ENCODE measurements around the gene PKP1.
A peak's percentile ranks its signal among the peaks of the same experiment; 100 is the strongest.

PKP1 gene

DNA sequence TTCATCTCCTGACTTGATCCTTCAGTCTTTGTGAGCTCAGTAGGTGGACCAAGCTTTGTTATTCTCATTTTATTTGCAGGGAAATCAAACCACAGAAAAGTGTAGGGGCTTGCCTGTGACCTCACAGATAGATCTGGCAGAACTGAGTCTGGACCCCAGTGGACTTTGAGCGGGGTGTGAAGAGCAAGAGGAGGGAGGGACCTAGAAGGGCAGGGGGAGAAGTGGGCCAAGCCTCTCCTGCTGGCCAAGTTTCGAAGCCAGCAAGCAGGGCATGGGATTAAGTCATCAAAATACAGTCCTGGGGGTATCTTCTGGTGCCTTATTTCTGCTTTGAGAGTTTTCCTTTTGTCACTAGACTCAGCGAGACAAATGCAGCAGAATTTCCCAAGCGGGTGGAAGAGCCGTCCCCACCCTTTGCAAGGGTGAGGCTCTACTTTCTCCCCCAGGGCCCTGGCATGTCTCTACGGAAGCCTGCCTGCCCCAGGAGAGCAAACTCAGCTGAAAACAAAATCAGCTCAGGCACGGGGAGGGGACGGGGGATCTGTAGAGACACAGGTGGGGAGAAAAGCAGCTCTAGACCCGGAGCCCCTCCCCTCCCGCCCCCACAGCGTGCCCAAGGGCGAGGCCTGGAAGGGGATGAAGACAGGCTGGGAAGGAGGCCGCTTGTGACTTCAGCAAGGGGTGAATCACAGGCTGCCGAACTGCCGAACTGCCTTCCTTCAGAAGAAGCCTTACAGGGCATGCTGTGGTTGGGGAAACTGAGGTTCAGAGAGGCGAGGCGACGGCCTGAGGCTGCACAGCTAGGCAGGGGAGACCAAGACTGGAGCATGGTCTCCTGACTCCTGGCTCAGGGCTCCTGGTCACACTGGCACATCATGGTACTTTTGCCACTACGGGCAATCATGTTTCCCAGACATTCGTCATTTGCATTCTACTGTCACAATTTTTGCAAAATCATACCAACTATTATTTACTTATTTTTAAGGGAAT is 19.2 kb downstream of the PKP1 start:
- H3K4me3 ChIP-seq (ENCODE audit: low read depth, low read length) = no peak overlapping the region
- TF ChIP-seq, protein P1, sequence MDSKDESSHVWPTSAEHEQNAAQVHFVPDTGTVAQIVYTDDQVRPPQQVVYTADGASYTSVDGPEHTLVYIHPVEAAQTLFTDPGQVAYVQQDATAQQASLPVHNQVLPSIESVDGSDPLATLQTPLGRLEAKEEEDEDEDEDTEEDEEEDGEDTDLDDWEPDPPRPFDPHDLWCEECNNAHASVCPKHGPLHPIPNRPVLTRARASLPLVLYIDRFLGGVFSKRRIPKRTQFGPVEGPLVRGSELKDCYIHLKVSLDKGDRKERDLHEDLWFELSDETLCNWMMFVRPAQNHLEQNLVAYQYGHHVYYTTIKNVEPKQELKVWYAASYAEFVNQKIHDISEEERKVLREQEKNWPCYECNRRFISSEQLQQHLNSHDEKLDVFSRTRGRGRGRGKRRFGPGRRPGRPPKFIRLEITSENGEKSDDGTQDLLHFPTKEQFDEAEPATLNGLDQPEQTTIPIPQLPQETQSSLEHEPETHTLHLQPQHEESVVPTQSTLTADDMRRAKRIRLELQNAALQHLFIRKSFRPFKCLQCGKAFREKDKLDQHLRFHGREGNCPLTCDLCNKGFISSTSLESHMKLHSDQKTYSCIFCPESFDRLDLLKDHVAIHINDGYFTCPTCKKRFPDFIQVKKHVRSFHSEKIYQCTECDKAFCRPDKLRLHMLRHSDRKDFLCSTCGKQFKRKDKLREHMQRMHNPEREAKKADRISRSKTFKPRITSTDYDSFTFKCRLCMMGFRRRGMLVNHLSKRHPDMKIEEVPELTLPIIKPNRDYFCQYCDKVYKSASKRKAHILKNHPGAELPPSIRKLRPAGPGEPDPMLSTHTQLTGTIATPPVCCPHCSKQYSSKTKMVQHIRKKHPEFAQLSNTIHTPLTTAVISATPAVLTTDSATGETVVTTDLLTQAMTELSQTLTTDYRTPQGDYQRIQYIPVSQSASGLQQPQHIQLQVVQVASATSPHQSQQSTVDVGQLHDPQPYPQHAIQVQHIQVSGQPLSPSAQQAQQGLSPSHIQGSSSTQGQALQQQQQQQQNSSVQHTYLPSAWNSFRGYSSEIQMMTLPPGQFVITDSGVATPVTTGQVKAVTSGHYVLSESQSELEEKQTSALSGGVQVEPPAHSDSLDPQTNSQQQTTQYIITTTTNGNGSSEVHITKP (tag by site-specific recombination; IDR thresholded peaks at IDR 0.05) = no peak
- TF ChIP-seq ZNF426 (tag by site-specific recombination; IDR thresholded peaks at IDR 0.05) (no peak), GLIS1 (tag by site-specific recombination; IDR thresholded peaks at IDR 0.05) (peak; percentile 37; the same call in 1 of the 2 replicates), KLF1 (tag by site-specific recombination; IDR thresholded peaks at IDR 0.05) (peak; percentile 71), ZNF341 (tag by site-specific recombination; IDR thresholded peaks at IDR 0.05; ENCODE audit: low read depth) (peak; percentile 76), SP2 (tag by site-specific recombination; IDR thresholded peaks at IDR 0.05) (no peak)
- CTCF ChIA-PET = interaction anchor here (0.5 to 3.3 kb wide), 6 partner anchors 12 to 59 kb away, joined by 3 to 9 read pairs (median 4); no protein-coding TSS in a partner anchor
- no peaks in the 10 kb centered on the region for H3K9me3 ChIP-seq (ENCODE audit: control insufficient read depth, insufficient read depth, low read depth, low read length)
- no peaks in the 10 kb centered on the region for H3K4me1 ChIP-seq (ENCODE audit: control insufficient read depth, insufficient read depth, low read length)
- no peak overlapping the region for H3K27ac ChIP-seq (ENCODE audit: extremely low read depth, low read depth, low read length)
- POLR2A ChIA-PET = no interaction called here
- no peaks in the 10 kb centered on the region for H3K36me3 ChIP-seq (ENCODE audit: control insufficient read depth in 2 of 2, insufficient read depth in 1 of 2, low read length in 2 of 2)

DNA sequence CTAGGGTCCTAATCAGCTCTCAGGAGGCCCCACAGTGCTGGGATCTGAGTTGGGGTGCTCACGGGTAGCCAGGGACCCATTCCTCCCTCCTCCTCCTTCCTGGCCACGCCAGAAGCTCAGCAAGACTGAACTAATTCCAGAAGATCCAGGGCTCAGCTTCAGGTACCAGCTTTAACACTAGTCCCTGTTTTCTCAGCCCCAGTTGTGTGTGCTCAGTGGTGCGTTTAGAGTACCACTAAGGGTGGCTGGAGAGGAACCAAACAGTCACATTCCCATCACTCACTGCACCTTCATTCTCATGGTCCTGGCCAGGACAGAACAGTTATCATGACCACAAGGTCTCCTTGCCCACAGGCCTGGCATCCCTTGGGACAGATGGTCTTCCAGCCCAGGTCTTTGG is 20.8 kb downstream of the PKP1 start:
- POLR2A ChIA-PET = interaction anchor here (0.5 kb wide), 1 partner anchor 283 kb away, joined by 3 read pairs; no protein-coding TSS in a partner anchor
- no peak overlapping the region for H3K27ac ChIP-seq (ENCODE audit: extremely low read depth, low read depth, low read length)
- H3K9me3 ChIP-seq (ENCODE audit: control insufficient read depth, insufficient read depth, low read depth, low read length) = no peaks in the 10 kb centered on the region
- no peak overlapping the region for H3K4me3 ChIP-seq (ENCODE audit: low read depth, low read length)
- H3K4me1 ChIP-seq (ENCODE audit: control insufficient read depth, insufficient read depth, low read length) = no peaks in the 10 kb centered on the region
- no peaks in the 10 kb centered on the region for H3K36me3 ChIP-seq (ENCODE audit: control insufficient read depth in 2 of 2, insufficient read depth in 1 of 2, low read length in 2 of 2)
- CTCF ChIA-PET = interaction anchor here (0.6 to 3.3 kb wide), 3 partner anchors 14 to 50 kb away, joined by 3 to 9 read pairs (median 5); no protein-coding TSS in a partner anchor
- TF ChIP-seq KLF16 (tag by site-specific recombination; IDR thresholded peaks at IDR 0.05) (no peak), ZNF341 (tag by site-specific recombination; IDR thresholded peaks at IDR 0.05; ENCODE audit: low read depth) (no peak), ZNF16 (tag by site-specific recombination; IDR thresholded peaks at IDR 0.05; ENCODE audit: low read depth) (no peak), ZNF768 (tag by site-specific recombination; IDR thresholded peaks at IDR 0.05) (no peak), SALL2 (tag by site-specific recombination; IDR thresholded peaks at IDR 0.05; ENCODE audit: borderline replicate concordance) (no peak), ZNF37A (tag by site-specific recombination; IDR thresholded peaks at IDR 0.05) (no peak), ZBTB48 (tag by site-specific recombination; IDR thresholded peaks at IDR 0.05) (no peak), ZNF211 (tag by site-specific recombination; IDR thresholded peaks at IDR 0.05; ENCODE audit: low read depth) (no peak), ZBTB1 (tag by site-specific recombination; IDR thresholded peaks at IDR 0.05) (no peak), YY1 (tag by site-specific recombination; IDR thresholded peaks at IDR 0.05) (no peak), ZIC2 (tag by site-specific recombination; IDR thresholded peaks at IDR 0.05) (no peak), ZNF621 (tag by site-specific recombination; IDR thresholded peaks at IDR 0.05) (no peak), ZNF555 (tag by site-specific recombination; conservative IDR thresholded peaks at IDR 0.05) (no peak)
- TF ChIP-seq, protein P2, sequence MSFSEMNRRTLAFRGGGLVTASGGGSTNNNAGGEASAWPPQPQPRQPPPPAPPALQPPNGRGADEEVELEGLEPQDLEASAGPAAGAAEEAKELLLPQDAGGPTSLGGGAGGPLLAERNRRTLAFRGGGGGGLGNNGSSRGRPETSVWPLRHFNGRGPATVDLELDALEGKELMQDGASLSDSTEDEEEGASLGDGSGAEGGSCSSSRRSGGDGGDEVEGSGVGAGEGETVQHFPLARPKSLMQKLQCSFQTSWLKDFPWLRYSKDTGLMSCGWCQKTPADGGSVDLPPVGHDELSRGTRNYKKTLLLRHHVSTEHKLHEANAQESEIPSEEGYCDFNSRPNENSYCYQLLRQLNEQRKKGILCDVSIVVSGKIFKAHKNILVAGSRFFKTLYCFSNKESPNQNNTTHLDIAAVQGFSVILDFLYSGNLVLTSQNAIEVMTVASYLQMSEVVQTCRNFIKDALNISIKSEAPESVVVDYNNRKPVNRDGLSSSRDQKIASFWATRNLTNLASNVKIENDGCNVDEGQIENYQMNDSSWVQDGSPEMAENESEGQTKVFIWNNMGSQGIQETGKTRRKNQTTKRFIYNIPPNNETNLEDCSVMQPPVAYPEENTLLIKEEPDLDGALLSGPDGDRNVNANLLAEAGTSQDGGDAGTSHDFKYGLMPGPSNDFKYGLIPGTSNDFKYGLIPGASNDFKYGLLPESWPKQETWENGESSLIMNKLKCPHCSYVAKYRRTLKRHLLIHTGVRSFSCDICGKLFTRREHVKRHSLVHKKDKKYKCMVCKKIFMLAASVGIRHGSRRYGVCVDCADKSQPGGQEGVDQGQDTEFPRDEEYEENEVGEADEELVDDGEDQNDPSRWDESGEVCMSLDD (tag by site-specific recombination; IDR thresholded peaks at IDR 0.05) = no peak
- TF ChIP-seq, protein P3, sequence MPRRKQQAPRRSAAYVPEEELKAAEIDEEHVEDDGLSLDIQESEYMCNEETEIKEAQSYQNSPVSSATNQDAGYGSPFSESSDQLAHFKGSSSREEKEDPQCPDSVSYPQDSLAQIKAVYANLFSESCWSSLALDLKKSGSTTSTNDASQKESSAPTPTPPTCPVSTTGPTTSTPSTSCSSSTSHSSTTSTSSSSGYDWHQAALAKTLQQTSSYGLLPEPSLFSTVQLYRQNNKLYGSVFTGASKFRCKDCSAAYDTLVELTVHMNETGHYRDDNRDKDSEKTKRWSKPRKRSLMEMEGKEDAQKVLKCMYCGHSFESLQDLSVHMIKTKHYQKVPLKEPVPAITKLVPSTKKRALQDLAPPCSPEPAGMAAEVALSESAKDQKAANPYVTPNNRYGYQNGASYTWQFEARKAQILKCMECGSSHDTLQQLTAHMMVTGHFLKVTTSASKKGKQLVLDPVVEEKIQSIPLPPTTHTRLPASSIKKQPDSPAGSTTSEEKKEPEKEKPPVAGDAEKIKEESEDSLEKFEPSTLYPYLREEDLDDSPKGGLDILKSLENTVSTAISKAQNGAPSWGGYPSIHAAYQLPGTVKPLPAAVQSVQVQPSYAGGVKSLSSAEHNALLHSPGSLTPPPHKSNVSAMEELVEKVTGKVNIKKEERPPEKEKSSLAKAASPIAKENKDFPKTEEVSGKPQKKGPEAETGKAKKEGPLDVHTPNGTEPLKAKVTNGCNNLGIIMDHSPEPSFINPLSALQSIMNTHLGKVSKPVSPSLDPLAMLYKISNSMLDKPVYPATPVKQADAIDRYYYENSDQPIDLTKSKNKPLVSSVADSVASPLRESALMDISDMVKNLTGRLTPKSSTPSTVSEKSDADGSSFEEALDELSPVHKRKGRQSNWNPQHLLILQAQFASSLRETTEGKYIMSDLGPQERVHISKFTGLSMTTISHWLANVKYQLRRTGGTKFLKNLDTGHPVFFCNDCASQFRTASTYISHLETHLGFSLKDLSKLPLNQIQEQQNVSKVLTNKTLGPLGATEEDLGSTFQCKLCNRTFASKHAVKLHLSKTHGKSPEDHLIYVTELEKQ (tag by site-specific recombination; IDR thresholded peaks at IDR 0.05; ENCODE audit: borderline replicate concordance) = no peak

Data from HEK293 (cell line).